ENCODE results near the gene ANXA10.

Gene ANXA10, protein sequence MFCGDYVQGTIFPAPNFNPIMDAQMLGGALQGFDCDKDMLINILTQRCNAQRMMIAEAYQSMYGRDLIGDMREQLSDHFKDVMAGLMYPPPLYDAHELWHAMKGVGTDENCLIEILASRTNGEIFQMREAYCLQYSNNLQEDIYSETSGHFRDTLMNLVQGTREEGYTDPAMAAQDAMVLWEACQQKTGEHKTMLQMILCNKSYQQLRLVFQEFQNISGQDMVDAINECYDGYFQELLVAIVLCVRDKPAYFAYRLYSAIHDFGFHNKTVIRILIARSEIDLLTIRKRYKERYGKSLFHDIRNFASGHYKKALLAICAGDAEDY

DNA sequence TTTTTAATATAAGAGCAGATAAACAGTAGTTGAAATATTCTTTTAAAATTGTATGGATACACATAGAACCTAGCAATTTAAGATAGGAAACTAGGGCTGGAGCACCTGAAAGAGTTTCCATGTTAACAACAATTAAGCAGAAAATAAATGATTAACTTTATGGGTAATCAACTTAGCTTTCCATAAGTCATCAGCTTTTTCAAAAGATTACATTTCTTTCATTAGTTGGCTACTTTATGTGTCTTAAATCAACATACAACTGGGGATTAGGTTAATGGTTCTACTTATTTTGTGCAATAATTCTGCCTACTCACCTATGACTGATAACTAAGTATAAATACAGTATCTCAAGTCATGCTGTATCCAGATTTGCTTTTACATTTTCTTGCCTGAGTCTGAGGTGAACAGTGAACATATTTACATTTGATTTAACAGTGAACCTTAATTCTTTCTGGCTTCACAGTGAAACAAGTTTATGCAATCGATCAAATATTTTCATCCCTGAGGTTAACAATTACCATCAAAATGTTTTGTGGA, at the start of gene ANXA10:
ANXA10 (plus strand) TSS at position 362 of the 537 bp plus-strand sequence; CDS start at position 526, 164 bp downstream.
- DNase-seq (ENCODE audit: extremely low read depth, low read depth): no peak
- TF ChIP-seq, protein P1, sequence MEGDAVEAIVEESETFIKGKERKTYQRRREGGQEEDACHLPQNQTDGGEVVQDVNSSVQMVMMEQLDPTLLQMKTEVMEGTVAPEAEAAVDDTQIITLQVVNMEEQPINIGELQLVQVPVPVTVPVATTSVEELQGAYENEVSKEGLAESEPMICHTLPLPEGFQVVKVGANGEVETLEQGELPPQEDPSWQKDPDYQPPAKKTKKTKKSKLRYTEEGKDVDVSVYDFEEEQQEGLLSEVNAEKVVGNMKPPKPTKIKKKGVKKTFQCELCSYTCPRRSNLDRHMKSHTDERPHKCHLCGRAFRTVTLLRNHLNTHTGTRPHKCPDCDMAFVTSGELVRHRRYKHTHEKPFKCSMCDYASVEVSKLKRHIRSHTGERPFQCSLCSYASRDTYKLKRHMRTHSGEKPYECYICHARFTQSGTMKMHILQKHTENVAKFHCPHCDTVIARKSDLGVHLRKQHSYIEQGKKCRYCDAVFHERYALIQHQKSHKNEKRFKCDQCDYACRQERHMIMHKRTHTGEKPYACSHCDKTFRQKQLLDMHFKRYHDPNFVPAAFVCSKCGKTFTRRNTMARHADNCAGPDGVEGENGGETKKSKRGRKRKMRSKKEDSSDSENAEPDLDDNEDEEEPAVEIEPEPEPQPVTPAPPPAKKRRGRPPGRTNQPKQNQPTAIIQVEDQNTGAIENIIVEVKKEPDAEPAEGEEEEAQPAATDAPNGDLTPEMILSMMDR (IDR thresholded peaks at IDR 0.05; ENCODE audit: low read depth, low read length): no peak

DNA sequence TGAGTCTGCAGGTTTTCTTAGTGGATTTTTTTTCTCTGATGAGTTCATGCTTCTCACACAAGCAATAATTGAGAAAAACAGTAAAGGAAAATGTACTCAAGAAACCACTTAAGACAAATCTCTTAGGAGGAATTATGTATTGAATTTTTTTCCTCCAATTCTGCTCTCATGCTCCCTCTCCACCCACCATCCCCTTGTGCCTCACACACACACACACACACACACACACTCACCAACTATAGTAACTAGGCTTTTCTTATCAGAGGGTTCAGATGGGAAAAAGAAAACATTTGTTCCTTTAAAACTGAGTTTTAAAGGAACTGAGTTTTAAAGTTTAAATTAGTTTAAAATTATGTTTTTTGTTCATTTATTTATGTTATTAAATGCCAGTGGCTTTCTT, 47.0 kb upstream of the ANXA10 start:
- TF ChIP-seq, protein P1 (IDR thresholded peaks at IDR 0.05; ENCODE audit: low read depth, low read length): no peak
- DNase-seq (ENCODE audit: extremely low read depth, low read depth): no peak

DNA sequence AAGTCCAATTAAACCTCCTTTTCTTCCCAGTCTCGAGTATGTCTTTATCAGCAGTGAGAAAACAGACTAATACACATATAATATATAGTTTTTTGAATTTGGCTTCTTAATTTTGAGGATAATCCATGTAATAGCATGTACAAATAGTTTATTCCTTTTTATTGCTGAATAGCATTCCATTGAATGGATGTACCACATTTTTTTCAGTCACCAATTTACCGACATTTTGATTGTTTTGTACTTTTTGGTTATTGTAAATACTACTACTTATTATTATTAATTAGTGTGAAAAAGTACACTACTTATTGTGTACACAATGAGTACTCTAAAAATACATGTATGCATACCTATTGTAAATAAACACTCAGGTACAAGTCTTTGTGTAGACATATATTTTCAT, 42.3 kb upstream of the ANXA10 start:
- TF ChIP-seq, protein P1 (IDR thresholded peaks at IDR 0.05; ENCODE audit: low read depth, low read length): no peak
- no peak for DNase-seq (ENCODE audit: extremely low read depth, low read depth)

DNA sequence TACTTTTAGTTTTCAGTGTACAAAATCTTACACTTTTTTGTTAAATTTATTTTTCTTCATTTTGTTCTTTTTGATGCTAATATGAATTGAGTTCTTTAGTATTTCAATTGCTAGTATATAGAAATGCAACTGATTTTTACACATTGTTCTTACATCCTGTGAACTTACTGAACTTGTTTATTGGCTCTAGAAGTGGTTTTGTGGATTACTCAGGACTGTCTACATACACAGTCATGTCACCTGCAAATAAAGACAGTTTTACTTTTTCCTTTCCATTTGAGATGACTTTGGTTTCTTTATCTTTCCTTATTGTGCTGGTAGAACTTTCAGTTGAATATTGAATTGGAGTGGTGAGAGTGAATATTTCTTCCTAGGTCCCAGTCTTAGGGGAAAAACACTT, 40.8 kb upstream of the ANXA10 start:
- DNase-seq (ENCODE audit: extremely low read depth, low read depth): no peak
- TF ChIP-seq, protein P1 (IDR thresholded peaks at IDR 0.05; ENCODE audit: low read depth, low read length): no peak

DNA sequence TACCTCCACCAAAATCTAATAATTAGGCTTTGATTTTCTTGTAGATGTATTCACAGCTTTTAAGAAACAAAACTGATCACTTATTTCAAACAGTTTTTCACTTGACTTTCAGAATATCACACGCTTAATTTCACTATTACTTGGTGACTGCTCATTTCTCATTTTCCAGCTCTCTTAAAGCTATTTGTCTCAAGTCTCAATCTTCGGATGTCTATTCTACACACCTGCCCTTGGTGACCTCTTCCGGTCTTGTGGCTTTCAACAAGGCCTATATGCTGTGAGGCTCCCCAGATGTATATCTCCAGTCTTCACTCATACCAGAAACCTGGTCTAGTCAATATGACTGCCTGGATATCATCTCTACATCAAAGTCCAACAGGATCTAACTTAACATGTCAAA, 34.9 kb upstream of the ANXA10 start:
- DNase-seq (ENCODE audit: extremely low read depth, low read depth): no peak
- TF ChIP-seq, protein P1 (IDR thresholded peaks at IDR 0.05; ENCODE audit: low read depth, low read length): no peak

DNA sequence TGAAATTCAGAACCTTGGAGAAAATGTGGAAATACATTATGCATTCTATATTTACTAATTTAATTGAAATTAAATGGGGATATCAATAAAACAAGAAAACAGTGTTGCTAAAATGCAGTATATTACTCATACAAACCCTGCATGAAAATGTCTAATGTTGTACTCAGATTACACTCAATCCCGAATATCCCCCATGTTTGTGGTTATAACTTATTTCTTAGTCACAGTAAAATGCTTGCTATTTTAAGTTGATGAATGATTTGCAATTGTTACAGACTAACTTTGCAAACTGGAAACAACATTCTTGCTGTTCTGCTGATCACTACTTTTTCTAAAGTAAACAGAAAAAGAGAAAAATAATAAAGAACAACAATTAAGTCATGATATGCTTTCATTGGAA, 33.1 kb upstream of the ANXA10 start:
- peak; percentile 0 for DNase-seq (ENCODE audit: extremely low read depth, low read depth)

DNA sequence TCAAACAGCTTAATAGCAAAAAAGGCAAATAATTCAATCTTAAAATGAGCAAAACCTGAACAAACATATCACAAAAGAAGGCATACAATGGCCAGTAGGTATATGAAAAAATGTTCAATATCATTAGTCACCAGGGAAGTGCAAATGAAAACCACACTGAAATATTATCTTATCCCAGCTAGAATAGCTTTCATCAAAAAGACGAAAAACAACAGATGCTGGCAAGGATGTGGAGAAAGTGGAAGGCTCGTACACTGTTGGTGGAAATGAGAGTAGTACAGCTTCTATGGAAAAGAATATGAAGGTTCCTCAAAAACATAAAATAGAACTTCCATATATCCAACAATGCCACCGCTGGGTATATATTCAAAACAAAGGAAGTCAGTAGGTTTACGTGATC, 29.3 kb upstream of the ANXA10 start:
- DNase-seq (ENCODE audit: extremely low read depth, low read depth): no peak
- TF ChIP-seq, protein P1 (IDR thresholded peaks at IDR 0.05; ENCODE audit: low read depth, low read length): no peak

More for the DNA sequence above, 33.1 kb upstream of the ANXA10 start:
- TF ChIP-seq, protein P1 (IDR thresholded peaks at IDR 0.05; ENCODE audit: low read depth, low read length): no peak
